GM12874 (cell line): Measurements from ENCODE around the gene PRC1.

Experiments used
- TF ChIP-seq, protein P1 (sequence below): IDR thresholded peaks from 2 replicates; pipeline ENCODE4 v1.5.1; 2011; ENCODE audit warnings: low read depth, mild to moderate bottlenecking, control low read depth, low read length, moderate library complexity; ENCODE audit not compliant: insufficient read depth

The PRC1 gene

DNA sequence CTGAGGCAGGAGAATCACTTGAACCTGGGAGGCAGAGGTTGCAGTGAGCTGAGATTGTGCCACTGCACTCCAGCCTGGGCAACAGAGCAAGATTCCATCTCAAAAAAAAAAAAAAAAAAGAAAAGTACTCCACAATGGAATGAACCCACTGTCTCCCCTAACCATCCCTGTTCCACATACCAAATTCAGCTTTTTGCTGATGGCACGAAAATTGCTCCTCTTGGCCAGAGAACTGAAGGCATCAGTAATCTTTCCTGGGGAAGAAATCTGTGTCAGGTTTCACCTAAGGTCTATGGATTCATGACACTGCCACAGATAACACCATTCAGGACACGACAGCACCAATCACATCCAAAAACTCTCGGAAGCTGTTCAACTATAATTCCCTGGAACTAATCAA lies 6.9 kb upstream of the PRC1 start:
- TF ChIP-seq, protein P1, sequence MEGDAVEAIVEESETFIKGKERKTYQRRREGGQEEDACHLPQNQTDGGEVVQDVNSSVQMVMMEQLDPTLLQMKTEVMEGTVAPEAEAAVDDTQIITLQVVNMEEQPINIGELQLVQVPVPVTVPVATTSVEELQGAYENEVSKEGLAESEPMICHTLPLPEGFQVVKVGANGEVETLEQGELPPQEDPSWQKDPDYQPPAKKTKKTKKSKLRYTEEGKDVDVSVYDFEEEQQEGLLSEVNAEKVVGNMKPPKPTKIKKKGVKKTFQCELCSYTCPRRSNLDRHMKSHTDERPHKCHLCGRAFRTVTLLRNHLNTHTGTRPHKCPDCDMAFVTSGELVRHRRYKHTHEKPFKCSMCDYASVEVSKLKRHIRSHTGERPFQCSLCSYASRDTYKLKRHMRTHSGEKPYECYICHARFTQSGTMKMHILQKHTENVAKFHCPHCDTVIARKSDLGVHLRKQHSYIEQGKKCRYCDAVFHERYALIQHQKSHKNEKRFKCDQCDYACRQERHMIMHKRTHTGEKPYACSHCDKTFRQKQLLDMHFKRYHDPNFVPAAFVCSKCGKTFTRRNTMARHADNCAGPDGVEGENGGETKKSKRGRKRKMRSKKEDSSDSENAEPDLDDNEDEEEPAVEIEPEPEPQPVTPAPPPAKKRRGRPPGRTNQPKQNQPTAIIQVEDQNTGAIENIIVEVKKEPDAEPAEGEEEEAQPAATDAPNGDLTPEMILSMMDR: no peak

DNA sequence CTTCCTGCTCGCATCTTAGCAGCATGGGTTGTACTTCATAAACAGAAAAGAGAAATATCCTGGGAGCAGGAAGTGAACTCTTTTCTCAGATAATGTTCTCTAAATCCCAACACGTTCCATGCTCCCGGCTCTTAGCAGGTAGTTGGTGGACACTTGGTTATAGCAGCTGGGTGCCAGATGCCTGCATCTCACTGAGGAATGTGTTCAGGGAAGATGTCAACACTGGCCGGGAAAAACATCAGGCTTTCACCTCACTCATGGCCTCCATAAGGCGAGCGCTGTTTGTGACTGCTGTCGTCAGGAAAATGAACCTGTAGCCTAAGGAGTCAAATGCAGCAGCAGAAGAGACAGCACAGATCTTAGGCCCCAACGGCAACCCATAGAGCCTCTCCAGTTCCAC lies 4.4 kb upstream of the PRC1 start:
- TF ChIP-seq, protein P1: no peak

DNA sequence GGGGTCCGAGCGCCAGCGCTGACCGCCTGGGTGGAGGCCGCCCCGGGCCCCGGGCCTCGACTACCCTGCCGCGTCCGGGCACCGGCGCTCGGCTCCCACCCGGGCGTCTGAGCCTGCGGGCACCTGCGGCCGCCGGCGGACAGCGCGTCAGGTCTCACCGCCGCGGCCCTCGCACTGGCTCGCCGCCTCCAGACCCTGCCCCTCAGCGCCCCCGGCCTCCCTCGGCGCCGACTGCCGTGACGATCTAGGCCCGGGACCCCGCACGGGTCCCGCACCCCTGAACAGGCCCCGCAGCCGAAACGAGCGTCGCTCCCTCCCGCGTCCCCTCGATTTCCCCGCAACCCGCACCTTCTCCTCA lies 297 bp downstream of the PRC1 start:
- TF ChIP-seq, protein P1: no peak

DNA sequence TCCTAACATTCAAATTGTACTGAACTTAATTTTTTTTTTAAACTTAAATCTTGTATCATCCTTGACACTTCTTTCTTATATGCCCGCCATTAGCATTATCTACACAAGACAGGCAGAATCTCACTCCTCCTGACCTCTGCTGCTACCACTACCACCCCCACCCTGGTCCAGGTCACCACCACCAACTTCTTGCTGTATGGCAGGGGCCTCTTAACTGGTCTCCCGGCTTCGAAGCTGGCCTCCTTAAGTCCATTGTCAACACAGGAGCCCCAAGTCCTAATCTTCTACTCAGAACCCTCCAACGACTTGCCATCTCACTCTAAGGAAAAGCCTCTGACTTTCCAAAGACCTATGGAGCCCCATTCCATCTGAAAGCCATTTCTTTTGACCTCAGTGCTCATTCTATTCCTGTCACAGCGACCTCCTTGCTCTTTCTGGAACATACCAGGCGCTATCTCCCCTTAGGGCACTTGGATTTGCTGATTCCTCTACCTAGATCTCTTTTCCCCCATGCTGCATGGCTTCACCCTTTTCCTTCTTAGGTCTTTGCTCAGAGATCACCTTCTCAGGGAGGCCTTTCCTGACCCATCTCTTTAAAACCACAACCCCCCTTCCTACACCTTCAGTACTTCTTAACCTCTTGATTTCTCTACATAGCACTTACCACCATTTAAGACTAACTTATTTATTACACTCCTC lies 2.6 kb downstream of the PRC1 start:
- TF ChIP-seq, protein P1: no peak

DNA sequence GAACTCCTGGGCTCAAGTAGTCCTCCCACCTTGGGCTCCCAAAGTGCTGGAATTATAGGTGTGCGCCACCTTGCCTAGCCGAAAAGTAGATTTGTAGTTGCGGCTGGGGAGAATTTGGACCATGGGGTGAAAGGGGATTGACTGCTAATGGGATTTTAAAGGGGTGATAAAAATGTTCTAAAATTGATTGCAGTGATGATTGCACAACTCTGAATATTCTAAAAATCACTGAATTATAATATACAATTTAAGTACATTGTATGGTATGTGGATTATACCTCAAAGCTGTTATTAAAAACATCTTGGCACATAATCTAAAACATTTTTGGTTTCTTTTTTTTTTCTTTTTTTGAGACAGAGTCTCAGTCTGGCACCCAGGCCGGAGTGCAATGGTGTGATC lies 3.9 kb downstream of the PRC1 start:
- TF ChIP-seq, protein P1: no peak

DNA sequence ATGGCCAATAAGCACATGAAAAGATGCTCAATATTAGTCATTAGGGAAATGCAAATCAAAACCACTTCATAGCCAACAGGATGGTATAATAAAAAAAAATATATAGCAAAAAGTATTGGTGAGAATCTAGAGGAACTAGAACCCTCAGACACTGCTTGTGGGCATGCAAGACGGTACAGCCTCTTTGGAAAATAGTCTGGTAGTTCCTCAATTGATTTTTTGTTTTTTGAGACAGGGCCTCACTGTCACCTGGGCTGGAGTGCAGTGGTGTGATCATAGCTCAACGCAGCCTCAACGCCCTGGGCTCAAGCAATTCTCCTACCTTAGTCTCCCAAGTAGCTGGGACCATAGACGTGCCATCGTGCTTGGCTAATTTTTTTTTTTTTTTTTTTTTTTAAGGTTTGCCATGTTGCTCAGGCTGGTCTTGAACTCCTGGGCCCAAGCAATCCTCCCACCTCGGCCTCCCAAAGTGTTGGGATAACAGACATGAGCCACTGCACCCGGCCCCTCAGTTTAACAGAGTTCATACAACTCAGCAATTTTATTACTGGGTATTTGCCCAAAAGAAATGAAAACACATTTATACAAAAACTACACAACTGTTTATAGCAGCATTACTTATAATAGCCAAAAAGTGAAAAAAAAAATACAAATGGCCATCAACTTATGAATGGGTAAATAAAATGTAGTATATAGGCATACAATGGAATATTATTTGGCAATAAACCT lies 5.1 kb downstream of the PRC1 start:
- TF ChIP-seq, protein P1: no peak

DNA sequence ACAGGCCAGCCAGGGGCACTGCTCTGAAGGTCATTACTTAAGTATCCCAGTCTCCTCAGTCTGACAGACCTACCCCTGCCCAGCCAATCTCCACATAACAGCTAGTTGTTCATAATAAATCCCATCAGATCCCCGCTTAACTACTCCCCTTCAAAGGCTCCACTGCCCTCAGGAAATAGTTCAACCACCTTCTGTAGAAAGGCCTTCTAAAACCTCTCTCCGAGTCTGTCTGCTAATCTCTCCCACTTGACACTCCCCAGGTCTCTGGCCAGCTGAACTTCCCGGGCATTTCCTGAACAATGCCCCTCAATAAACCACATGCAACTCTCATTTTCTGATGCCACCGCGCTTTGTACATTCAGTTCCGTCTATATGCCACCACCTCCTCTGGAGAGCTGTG lies 6.0 kb downstream of the PRC1 start:
- TF ChIP-seq, protein P1: no peak
